ENCODE results near the gene MYBBP1A.

MYBBP1A gene

DNA sequence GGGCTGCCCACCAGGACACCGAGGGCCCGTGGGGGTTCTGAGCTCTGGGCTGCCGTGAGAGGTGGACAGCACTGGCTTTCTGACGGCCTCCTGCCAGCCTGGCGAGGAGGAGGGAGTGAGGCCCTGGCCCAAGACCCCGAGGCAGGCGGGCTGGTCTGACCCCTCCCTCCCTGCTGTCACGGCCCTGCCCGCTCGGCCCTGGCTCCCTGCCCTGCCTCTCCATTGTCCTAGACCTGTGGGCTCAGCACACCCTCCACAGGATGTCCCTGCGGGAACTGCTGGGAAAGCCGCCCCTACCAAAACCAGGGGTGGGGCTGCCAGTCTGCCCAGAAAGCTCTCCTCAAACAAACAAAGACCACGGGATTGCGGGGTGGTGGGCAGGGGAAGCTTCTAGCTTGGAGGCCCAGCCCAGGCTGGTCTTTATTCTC lies 35.8 kb downstream of the MYBBP1A start:
- DNase-seq = no peak

GRCh38 chr17:4518901-4519300 lies 36.3 kb downstream of the MYBBP1A start:
- DNase-seq = no peak

DNA sequence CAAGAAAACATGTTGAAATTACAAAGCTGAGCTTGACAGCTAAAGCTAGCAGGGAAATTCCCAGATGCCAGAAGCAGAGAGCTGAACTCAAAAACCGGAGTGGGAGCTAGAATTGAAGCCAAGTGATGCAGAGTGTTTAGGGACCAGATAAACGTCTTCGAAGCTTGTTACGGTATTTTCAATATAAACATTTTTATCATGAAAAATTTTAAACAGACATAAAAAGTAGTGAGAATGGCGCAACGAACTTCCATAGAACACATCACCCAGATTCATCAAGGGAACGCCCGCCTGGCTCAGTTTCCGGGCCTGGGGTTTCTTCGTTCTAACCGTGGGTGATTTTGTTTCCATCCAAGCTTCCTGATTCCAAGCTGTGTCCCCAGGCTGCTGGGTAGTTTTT lies 38.4 kb downstream of the MYBBP1A start:
- DNase-seq = no peak

- DNase-seq = no peak
Observed at GRCh38 chr17:4515501-4515900, 39.7 kb downstream of the MYBBP1A start.

GRCh38 chr17:4514779-4515178 lies 40.4 kb downstream of the MYBBP1A start:
- no peak for DNase-seq

DNA sequence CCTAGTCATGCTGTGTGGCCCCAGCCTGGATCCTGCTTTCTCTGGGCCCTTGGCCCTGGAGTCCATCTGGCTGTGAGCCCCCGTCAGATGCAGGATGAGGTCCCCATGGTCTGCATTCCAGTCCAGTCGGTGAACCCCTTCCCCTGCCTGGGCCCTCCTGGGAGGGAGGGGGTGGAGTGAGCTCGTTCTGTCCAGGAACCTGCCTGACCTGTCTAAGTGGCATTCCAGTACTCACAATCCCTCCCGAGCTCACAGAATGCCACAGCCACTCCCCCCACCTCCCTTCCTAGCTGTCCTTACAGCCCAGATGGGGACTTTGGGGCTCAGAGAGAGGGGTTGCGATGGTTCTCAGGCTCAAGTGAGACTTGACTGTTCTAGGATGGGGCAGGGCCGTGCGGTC lies 41.0 kb downstream of the MYBBP1A start:
- no peak for DNase-seq

DNA sequence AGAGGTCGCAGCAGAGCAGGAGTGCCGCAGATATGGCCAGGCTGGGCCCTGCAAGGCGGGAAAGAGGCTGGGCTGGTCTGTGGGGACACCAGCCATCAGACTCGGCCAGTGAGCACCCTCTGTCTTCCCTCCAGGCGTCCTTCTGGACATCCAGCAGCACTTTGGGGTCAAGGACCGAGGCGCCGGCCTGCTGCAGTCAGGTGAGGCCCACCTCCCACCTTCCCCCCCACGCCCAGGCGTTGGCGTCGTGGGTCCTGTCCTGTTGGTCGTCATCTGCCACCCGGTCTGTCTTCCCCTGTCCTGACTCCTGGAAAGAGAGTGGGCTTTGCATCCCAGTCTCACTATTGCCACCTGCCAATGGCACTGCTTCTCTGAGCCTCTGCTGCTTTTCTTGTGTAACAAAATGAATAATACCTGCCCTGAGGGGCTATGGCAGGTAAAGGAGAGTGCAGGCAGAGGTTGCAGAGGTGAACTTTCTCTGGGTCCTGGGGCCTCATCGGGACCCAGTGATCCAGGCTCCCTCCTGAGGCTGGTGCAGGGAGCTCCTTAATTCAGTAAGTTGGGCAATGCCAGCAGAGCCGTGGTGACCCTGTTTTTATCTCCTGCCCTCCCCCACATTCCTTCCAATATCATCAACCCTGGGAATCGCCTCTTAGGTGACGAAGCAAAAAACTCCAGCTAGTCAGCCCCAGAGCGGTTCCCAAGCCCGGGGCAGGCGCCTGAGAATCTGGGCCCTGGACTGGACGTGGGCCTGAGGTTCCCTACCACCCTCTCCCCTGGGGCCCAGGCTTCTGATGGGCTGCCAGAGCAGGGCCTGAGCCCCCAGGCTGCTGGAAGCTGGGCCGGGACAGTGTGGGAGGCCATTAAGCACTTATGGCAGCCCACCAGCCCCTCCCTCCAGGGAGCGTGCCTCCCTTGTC lies 41.8 kb downstream of the MYBBP1A start:
- no peak for DNase-seq

- DNase-seq = no peak
Observed at GRCh38 chr17:4512156-4513112, 42.8 kb downstream of the MYBBP1A start.

GRCh38 chr17:4511199-4511932 lies 43.8 kb downstream of the MYBBP1A start:
- peak; percentile 44 for DNase-seq

GRCh38 chr17:4510618-4510941 lies 44.6 kb downstream of the MYBBP1A start:
- no peak for DNase-seq

- DNase-seq = peak; percentile 51
Observed at GRCh38 chr17:4509923-4510617, 45.1 kb downstream of the MYBBP1A start.

DNA sequence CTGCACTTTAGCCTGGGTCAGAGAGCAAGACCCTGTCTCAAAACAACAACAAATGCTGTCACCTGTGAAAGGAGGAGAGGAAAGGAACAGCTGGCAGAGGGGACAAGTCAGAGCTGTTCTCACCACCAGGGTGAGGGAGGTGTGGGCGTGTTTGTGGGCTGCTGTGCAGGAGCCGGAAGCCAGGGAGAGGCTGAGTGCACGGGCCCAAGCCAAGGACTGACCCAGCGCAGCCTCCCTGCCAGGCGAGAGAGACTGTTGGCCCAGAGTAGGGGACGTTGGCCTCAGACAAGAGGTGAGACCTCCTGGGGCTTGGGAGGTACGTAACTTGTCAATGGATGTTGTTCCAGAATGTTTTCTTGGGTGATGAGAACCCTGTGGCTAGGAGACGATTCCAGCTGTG lies 45.8 kb downstream of the MYBBP1A start:
- DNase-seq = no peak

GRCh38 chr17:4508207-4508606 lies 47.0 kb downstream of the MYBBP1A start:
- no peak for DNase-seq

- DNase-seq = no peak
Observed at GRCh38 chr17:4507361-4508111, 47.6 kb downstream of the MYBBP1A start.

- DNase-seq = no peak
Observed at GRCh38 chr17:4506892-4507291, 48.3 kb downstream of the MYBBP1A start.

DNA sequence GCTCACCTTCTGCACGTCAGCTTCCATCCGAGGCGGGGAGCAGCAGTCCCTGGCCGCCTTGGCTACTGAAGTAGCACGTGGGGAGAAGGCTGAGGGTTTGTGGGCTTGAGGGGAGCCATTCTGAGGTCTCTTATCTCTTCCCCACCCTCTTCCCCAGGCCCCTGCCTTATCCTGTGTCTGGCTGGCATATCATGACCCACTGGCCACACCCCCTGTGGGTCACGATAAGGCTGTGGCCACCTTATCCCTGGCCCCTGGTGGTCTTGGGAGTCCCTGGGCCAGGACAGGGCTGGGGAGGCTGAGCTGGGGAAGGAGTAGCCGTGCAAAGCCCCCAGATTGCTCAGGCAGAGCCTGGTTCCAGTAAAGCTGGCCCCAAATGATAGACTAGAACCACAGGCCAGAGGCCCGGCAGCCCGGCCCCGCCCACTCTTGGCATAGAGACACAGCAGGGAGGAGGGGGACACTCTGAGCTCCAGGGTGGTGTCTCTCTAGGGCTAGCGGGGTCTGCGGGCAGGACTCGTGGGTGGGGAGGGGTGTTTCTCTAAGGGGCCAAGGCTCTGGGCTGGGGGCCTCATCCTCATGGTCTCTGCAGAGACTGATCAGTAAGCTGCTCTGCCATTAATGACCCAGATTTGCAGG lies 48.9 kb downstream of the MYBBP1A start:
- no peak for DNase-seq

DNA sequence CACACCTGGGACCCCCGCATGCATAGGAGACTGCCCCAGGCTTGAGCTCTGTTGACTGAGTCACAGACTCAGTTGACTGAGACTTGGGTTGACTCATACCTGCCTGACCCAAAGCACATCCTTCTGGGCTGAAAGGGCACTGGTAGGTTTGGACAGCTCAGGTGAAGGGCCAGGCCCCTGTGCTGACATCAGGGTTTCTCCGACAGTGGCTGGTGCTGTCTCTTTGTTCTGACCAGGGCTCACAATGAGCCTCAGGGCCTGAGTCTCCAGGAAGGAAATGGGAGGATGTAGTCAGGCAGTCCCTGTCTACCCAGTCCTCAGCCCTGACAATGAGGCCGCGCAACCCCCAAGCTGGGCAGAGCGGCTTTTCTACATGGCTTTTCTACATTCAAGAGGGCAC lies 50.0 kb downstream of the MYBBP1A start:
- no peak for DNase-seq

GRCh38 chr17:4504188-4504587 lies 51.0 kb downstream of the MYBBP1A start:
- DNase-seq = no peak

GRCh38 chr17:4503283-4504025 lies 51.7 kb downstream of the MYBBP1A start:
- DNase-seq = no peak

DNA sequence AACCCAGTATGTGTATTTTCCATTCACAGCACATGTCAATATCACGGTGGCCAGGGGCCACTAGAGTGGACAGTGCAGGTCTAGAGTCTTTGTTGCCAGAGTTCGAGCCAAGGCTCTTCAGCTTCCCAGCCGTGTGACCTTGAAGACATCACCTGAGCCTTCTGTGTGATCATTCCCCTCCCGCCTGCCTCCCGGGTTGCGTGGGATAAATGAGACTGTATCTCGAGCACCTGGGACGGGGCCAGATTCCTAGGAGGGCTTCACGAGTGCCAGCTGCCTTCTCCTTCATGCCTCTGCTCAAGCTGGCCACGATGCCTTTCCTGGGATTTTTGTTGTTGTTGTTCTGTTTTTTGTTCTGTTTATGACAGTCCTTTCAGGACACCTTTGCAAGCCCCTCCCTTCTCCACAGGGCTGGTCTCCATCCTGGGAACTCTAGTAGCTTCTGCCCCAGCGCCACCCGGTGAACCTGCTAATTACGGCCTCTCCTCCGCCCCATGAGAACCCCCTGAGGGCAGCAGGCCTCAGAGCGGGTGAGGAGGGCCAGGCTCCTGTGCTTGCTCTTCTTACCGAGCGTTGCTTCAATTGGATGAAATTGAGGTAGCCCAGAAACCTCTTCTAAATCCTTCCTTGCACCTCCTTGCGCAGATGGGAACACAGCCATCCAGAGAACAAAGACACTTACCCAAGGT lies 52.6 kb downstream of the MYBBP1A start:
- no peak for DNase-seq

Measured in inflammatory macrophage treated with lipopolysaccharide for 4 hours (primary cell).